Fibroblast of lung (primary cell): ENCODE data around the gene PCIF1. TPM values are rescaled to one million over a fixed set of nuclear protein-coding genes. Genes with fewer than 3 reads are reported as not detected.

ENCODE experiments used
- DNase-seq, 2 donors: peaks; one replicate each; pipeline versions ENCODE4 v3.0.0 to v3.0.0-alpha.2; 2010; ENCODE audit warnings: low read depth in 2 of 2
- H2AFZ ChIP-seq: 2 replicates; pipeline ENCODE4 v1.5.1; 2012; ENCODE audit warnings: low read length, control low read depth, inconsistent platforms
- H3K27ac ChIP-seq: 2 replicates; pipeline ENCODE4 v1.5.1; 2011; ENCODE audit warnings: low read length, control low read depth; ENCODE audit not compliant: insufficient read depth
- H3K27me3 ChIP-seq: 2 replicates; pipeline ENCODE4 v1.5.1; 2011; ENCODE audit warnings: mild to moderate bottlenecking, low read length; ENCODE audit not compliant: control insufficient read depth, insufficient read depth
- H3K36me3 ChIP-seq: 2 replicates; pipeline ENCODE4 v1.5.1; 2011; ENCODE audit warnings: low read length; ENCODE audit not compliant: control insufficient read depth, insufficient read depth
- H3K4me1 ChIP-seq: 2 replicates; pipeline ENCODE4 v1.5.1; 2011; ENCODE audit warnings: low read length; ENCODE audit not compliant: control insufficient read depth, insufficient read depth; ENCODE audit errors: extremely low read depth
- H3K4me2 ChIP-seq: 2 replicates; pipeline ENCODE4 v1.5.1; 2011; ENCODE audit warnings: low read length, control low read depth; ENCODE audit not compliant: insufficient read depth; ENCODE audit errors: extremely low read depth
- H3K4me3 ChIP-seq, 4 experiments: fragments of 200-600 bp in 1 of 4; sonication (generic) in 1 of 4; replicated peaks in 1 of 4; 2 replicates each; pipeline ENCODE4 v1.5.1; 2011 to 2016; ENCODE audit warnings: low read length in 4 of 4, low read depth in 3 of 4, mild to moderate bottlenecking in 3 of 4, control low read depth in 2 of 4, inconsistent platforms in 1 of 4, mixed read lengths in 1 of 4; ENCODE audit not compliant: insufficient read depth in 1 of 4; ENCODE audit errors: control extremely low read depth in 1 of 4
- H3K79me2 ChIP-seq: 2 replicates; pipeline ENCODE4 v1.5.1; 2012; ENCODE audit warnings: mild to moderate bottlenecking, low read length, inconsistent platforms; ENCODE audit not compliant: control insufficient read depth, insufficient read depth
- H3K9ac ChIP-seq: 2 replicates; pipeline ENCODE4 v1.5.1; 2011; ENCODE audit warnings: mild to moderate bottlenecking, low read length, control low read depth; ENCODE audit not compliant: insufficient read depth
- H3K9me3 ChIP-seq: 2 replicates; pipeline ENCODE4 v1.5.1; 2012; ENCODE audit warnings: low read depth, low read length; ENCODE audit not compliant: control insufficient read depth, insufficient read depth
- H4K20me1 ChIP-seq: 2 replicates; pipeline ENCODE4 v1.5.1; 2011; ENCODE audit warnings: low read length; ENCODE audit not compliant: control insufficient read depth, insufficient read depth; ENCODE audit errors: extremely low read depth
- EZH2 ChIP-seq: IDR thresholded peaks from 2 replicates; pipeline ENCODE4 v1.5.1; 2012; ENCODE audit warnings: low read length, control low read depth, mild to moderate bottlenecking; ENCODE audit errors: missing control alignments
- polyA plus RNA-seq, 2 donors: library from polyadenylated mRNA; depleted of rRNA in 1 of 2; stranded (reverse) in 1 of 2; unstranded in 1 of 2; fragments of >200 nt; gene quantifications; 2 replicates each; pipeline ENCODE4 v1.2.1, GENCODE V29; 2011 to 2012; ENCODE audit warnings: missing spikeins in 1 of 2
- total RNA-seq: library from RNA; depleted of rRNA; stranded (reverse); fragments of >200 nt; gene quantifications from 2 replicates; pipeline ENCODE4 v1.2.1, GENCODE V29; 2014
- TF ChIP-seq, protein P1 (sequence below), 2 donors: IDR thresholded peaks in 1 of 2; conservative IDR thresholded peaks in 1 of 2; 1 replicate in 1 of 2; 2 replicates in 1 of 2; pipeline ENCODE4 v1.5.1; 2011 to 2012; ENCODE audit warnings: low read length in 2 of 2, control low read depth in 1 of 2, inconsistent platforms in 1 of 2, low read depth in 1 of 2, mild to moderate bottlenecking in 1 of 2

The PCIF1 gene
- total and polyA plus RNA-seq, 2 donors (not counting 1 experiment from before 2014, with no cell fraction given) = 9.9 to 16.0 TPM

DNA sequence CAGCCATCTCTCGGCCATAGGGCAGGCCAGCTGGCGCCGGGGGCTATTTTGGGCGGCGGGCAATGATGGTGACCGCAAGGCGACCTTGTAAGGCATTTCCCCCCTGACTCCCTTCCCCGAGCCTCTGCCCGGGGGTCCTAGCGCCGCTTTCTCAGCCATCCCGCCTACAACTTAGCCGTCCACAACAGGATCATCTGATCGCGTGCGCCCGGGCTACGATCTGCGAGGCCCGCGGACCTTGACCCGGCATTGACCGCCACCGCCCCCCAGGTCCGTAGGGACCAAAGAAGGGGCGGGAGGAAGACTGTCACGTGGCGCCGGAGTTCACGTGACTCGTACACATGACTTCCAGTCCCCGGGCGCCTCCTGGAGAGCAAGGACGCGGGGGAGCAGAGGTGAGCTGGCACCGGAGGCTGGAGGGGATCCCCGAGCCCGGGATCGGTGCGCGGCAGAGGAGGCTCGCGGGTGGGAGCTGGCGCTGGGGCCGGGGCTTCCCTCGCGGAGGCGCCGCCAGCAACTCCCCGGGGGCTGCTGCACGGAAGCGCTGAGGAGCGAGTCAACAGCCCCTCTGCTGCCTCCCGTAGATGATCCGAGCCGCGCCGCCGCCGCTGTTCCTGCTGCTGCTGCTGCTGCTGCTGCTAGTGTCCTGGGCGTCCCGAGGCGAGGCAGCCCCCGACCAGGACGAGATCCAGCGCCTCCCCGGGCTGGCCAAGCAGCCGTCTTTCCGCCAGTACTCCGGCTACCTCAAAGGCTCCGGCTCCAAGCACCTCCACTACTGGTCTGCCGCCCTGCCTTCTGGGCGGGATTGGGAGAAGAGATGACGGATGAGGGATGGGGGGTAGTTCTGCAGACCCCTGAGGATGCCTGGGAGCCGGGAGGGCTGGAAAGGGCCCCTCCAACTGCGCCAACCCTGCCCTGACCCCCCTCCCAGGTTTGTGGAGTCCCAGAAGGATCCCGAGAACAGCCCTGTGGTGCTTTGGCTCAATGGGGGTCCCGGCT is 43.2 kb upstream of the PCIF1 start, which contains the start of the genes CTSA and NEURL2:
CTSA (plus strand) TSS at position 351 of the 999 bp plus-strand sequence; CDS start at position 585, 234 bp downstream.
NEURL2 (minus strand) TSS at position 224 of the 999 bp plus-strand sequence; CDS start at position 7, 217 bp downstream.
- peak; percentile 88 to 95 for DNase-seq
- peak within 1 kb of the TSS; percentile 76 for H3K9ac ChIP-seq
- H3K79me2 ChIP-seq = peaks cover 11% of the 10 kb centered on the region
- peaks cover 8% of the 10 kb centered on the region for H3K4me1 ChIP-seq
- peak within 1 kb of the TSS; percentile 78 for H3K27ac ChIP-seq
- peak within 1 kb of the TSS; percentile 50 for H2AFZ ChIP-seq
- peak within 1 kb of the TSS; percentile 96 for H3K4me2 ChIP-seq
- no peaks in the 10 kb centered on the region for H4K20me1 ChIP-seq
- no peaks in the 10 kb centered on the region for H3K27me3 ChIP-seq
- no peak for TF ChIP-seq EZH2
- peaks cover 22% of the 10 kb centered on the region for H3K36me3 ChIP-seq
- H3K9me3 ChIP-seq = no peaks in the 10 kb centered on the region
- H3K4me3 ChIP-seq = peak within 1 kb of the TSS; percentile 77 to 97 (median 84)

DNA sequence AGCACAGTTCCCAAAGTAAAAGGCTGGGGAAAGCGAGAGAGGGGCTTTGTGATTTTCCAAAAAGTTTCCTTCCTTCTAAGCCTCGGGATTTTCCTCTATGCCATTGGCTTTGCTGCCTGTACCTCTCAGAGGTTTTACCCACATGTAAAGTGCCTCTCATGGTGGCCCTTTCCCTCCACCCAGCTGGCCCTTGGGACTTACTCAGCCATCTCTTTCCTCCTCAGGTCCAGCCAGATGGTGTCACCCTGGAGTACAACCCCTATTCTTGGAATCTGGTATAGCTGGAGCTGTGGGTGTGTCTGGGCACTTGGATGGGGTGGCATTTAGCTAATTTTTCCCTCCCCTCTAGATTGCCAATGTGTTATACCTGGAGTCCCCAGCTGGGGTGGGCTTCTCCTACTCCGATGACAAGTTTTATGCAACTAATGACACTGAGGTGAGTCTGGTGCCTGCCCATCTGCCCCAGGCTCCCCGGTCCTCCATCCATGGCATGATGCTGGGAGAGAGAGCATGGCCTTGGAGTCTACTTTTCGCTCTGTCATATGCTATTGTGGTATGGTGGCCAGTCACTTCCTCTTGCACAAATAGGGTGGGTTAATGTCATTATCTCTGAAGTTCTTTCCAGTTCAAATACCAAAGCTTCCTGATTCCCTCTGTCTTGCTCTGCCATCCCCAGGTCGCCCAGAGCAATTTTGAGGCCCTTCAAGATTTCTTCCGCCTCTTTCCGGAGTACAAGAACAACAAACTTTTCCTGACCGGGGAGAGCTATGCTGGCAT is 42.2 kb upstream of the PCIF1 start:
- no peak overlapping the region for H3K27ac ChIP-seq
- no peak for TF ChIP-seq EZH2
- TF ChIP-seq, protein P1, sequence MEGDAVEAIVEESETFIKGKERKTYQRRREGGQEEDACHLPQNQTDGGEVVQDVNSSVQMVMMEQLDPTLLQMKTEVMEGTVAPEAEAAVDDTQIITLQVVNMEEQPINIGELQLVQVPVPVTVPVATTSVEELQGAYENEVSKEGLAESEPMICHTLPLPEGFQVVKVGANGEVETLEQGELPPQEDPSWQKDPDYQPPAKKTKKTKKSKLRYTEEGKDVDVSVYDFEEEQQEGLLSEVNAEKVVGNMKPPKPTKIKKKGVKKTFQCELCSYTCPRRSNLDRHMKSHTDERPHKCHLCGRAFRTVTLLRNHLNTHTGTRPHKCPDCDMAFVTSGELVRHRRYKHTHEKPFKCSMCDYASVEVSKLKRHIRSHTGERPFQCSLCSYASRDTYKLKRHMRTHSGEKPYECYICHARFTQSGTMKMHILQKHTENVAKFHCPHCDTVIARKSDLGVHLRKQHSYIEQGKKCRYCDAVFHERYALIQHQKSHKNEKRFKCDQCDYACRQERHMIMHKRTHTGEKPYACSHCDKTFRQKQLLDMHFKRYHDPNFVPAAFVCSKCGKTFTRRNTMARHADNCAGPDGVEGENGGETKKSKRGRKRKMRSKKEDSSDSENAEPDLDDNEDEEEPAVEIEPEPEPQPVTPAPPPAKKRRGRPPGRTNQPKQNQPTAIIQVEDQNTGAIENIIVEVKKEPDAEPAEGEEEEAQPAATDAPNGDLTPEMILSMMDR (conservative IDR thresholded peaks at IDR 0.05 in 1 of 2, IDR thresholded peaks at IDR 0.05 in 1 of 2; ENCODE audit: low read depth in 1 of 2, low read length in 2 of 2) = peak in 1 of 2 donors; percentile 28
- H3K4me2 ChIP-seq = peak overlapping the region; percentile 74
- peaks cover 22% of the 10 kb centered on the region for H3K36me3 ChIP-seq
- no peaks in the 10 kb centered on the region for H3K9me3 ChIP-seq
- H3K4me3 ChIP-seq = peak overlapping the region; percentile 77 to 97 (median 84)
- H4K20me1 ChIP-seq = no peaks in the 10 kb centered on the region
- H3K9ac ChIP-seq = peak overlapping the region; percentile 76
- DNase-seq = peak in 1 of 2 donors; percentile 57
- peaks cover 11% of the 10 kb centered on the region for H3K79me2 ChIP-seq
- H2AFZ ChIP-seq = no peak overlapping the region
- H3K4me1 ChIP-seq = peaks cover 8% of the 10 kb centered on the region
- H3K27me3 ChIP-seq = no peaks in the 10 kb centered on the region

DNA sequence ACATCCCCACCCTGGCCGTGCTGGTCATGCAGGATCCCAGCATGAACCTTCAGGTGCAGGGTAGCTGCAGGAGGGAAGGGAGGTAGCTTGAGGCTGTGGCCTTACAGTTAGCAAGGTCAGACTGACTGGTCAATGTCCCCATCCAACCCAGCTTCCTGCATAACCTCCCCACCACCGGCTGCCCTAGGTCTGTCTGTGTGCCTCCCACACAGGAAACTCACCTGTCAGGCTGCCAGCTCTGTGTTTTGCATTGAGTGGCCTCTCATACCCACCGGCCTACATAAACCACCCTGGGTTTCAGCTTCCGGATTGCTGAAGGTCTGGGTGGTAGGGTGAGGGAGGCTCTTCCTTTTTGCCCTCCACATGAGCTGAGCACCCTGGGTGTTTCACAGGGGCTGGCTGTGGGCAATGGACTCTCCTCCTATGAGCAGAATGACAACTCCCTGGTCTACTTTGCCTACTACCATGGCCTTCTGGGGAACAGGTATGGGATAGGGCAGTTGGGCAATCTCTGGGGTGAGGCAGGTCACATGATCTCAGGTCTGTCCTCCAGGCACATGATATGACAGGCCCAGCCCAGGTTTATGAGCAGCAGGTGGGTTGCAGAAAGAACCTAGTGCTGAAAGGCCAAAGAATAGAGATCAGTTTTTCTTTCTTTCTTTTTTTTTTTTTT is 41.5 kb upstream of the PCIF1 start:
- Histone ChIP-seq H3K4me1 (peaks cover 8% of the 10 kb centered on the region), H4K20me1 (no peaks in the 10 kb centered on the region), H3K9me3 (no peaks in the 10 kb centered on the region), H3K4me2 (peak overlapping the region; percentile 13), H3K27me3 (no peaks in the 10 kb centered on the region), H3K4me3 (peak overlapping the region in 2 of 4 experiments; percentile 77 to 91), H2AFZ (no peak overlapping the region), H3K9ac (no peak overlapping the region), H3K36me3 (peaks cover 25% of the 10 kb centered on the region), H3K27ac (peak overlapping the region; percentile 10), H3K79me2 (peaks cover 11% of the 10 kb centered on the region)
- DNase-seq = no peak
- TF ChIP-seq EZH2 = no peak
- TF ChIP-seq, protein P1 (conservative IDR thresholded peaks at IDR 0.05 in 1 of 2, IDR thresholded peaks at IDR 0.05 in 1 of 2; ENCODE audit: low read depth in 1 of 2, low read length in 2 of 2) = no peak
